HCEC 1CT (cell line): ENCODE results near the gene LENG1.

Source experiments
- DNase-seq: peaks from one replicate; pipeline ENCODE4 v3.0.0-alpha.2; 2017

The LENG1 gene

DNA sequence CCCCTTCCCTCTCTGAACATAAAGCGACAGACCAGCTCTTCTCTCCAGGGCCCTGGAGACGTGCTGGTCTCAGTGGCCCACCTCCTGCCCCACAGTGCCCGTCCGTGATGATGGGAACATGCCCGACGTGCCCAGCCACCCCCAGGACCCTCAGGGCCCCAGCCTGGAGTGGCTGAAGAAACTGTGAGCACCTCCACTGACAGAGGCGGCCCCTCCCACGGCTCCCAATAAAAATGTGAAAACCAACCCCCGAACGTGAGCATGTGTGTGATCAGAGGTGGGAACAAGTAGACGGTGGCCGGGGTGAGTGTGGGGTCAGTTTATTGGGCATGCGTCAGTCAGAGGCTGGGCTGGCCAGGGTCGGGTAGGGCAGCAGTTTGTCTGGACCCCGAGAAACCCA is 52.8 kb downstream of the LENG1 start:
- DNase-seq: no peak

DNA sequence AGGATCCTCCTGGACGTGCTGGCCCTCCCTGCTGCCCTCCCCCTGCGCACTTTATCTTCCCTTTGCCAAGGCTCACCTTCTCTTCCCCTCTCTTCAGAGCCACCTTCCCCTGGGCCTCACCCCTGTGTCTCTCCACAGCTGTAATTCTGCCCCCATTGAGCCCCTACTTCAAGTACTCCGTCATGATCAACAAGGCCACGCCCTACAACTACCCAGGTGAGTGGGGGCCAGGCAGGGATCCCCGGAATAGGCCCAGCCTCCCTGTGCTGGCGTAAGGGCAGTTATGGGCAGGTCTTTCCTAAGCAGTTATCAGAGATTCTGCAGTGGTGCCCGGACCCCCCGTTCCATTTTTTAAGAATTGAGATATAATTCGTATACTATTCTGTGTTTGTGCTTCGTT is 53.7 kb downstream of the LENG1 start:
- DNase-seq: no peak
